ENCODE measurements around the gene DENND1A. TPM values are rescaled to one million over a fixed set of nuclear protein-coding genes. Genes with fewer than 3 reads are reported as not detected.
A peak's percentile ranks its signal among the peaks of the same experiment; 100 is the strongest.

DENND1A gene
- total and polyA plus RNA-seq, 4 donors = 7.9 to 22.0 (median 13.9) TPM

DNA sequence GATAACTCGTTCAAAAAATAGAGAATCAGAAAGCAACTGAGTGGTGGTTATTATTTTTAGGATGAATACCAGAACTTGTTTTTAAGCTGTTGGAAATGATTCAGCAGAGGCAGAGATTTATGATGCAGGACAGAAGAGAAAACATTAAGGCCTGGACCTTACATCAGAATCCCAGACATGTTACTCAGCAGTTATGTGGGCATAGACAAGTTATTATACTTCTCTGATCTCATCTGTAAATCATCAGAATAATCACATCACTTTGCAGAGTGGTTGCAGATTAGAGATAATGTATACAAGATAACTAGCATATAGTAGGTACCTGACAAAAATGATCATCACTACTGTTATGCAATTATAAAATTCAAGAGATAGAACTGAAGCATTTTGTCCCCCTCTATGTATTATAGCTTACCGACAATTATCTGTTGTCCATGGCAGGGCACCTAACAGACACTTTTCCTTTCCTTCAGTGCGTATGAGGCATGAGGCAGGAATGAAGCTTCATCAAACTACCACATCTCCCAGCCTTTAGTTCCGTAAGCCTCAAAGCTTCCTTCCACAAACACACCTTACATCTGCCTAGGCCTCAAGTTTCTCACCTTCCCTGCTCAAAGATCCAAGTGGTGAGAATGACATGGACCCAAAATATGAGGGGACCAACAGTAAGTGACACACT, 165.9 kb downstream of the DENND1A start (continued):
- TF ChIP-seq FOXA2 (IDR thresholded peaks at IDR 0.05) (no peak), JUND (IDR thresholded peaks at IDR 0.05) (no peak)

GRCh38 chr9:123761905-123762605, 167.9 kb downstream of the DENND1A start:
- TF ChIP-seq FOXA2 (IDR thresholded peaks at IDR 0.05) (no peak), HNF4G (IDR thresholded peaks at IDR 0.05) (peak; percentile 84), RAD21 (IDR thresholded peaks at IDR 0.05) (peak in 1 of 2 donors; percentile 36), YY1 (IDR thresholded peaks at IDR 0.05) (peak; percentile 72), SP1 (IDR thresholded peaks at IDR 0.05) (peak; percentile 80), JUND (IDR thresholded peaks at IDR 0.05) (no peak), HNF4A (conservative IDR thresholded peaks at IDR 0.05) (peak; percentile 94 to 95), RXRA (IDR thresholded peaks at IDR 0.05) (peak; percentile 58 to 72), FOXA1 (IDR thresholded peaks at IDR 0.05) (peak; percentile 9), EGR1 (IDR thresholded peaks at IDR 0.05; ENCODE audit: low read depth in 2 of 2) (no peak), MAX (IDR thresholded peaks at IDR 0.05) (peak; percentile 66)
- TF ChIP-seq, protein P1, sequence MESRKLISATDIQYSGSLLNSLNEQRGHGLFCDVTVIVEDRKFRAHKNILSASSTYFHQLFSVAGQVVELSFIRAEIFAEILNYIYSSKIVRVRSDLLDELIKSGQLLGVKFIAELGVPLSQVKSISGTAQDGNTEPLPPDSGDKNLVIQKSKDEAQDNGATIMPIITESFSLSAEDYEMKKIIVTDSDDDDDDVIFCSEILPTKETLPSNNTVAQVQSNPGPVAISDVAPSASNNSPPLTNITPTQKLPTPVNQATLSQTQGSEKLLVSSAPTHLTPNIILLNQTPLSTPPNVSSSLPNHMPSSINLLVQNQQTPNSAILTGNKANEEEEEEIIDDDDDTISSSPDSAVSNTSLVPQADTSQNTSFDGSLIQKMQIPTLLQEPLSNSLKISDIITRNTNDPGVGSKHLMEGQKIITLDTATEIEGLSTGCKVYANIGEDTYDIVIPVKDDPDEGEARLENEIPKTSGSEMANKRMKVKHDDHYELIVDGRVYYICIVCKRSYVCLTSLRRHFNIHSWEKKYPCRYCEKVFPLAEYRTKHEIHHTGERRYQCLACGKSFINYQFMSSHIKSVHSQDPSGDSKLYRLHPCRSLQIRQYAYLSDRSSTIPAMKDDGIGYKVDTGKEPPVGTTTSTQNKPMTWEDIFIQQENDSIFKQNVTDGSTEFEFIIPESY (IDR thresholded peaks at IDR 0.05) = peak; percentile 63
- TF ChIP-seq, protein P2, sequence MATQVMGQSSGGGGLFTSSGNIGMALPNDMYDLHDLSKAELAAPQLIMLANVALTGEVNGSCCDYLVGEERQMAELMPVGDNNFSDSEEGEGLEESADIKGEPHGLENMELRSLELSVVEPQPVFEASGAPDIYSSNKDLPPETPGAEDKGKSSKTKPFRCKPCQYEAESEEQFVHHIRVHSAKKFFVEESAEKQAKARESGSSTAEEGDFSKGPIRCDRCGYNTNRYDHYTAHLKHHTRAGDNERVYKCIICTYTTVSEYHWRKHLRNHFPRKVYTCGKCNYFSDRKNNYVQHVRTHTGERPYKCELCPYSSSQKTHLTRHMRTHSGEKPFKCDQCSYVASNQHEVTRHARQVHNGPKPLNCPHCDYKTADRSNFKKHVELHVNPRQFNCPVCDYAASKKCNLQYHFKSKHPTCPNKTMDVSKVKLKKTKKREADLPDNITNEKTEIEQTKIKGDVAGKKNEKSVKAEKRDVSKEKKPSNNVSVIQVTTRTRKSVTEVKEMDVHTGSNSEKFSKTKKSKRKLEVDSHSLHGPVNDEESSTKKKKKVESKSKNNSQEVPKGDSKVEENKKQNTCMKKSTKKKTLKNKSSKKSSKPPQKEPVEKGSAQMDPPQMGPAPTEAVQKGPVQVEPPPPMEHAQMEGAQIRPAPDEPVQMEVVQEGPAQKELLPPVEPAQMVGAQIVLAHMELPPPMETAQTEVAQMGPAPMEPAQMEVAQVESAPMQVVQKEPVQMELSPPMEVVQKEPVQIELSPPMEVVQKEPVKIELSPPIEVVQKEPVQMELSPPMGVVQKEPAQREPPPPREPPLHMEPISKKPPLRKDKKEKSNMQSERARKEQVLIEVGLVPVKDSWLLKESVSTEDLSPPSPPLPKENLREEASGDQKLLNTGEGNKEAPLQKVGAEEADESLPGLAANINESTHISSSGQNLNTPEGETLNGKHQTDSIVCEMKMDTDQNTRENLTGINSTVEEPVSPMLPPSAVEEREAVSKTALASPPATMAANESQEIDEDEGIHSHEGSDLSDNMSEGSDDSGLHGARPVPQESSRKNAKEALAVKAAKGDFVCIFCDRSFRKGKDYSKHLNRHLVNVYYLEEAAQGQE (IDR thresholded peaks at IDR 0.05) = peak; percentile 58
- Histone ChIP-seq H3K4me3 (ENCODE audit: low read depth in 1 of 3, low read length in 3 of 3) (peak overlapping the region in 1 of 3 donors; percentile 10), H3K36me3 (ENCODE audit: control insufficient read depth in 4 of 4, insufficient read depth in 3 of 4, low read depth in 1 of 4, low read length in 3 of 4) (peaks cover 0 to 5% (median 0%) of the 10 kb centered on the region in 4 donors), H3K9me3 (ENCODE audit: control insufficient read depth in 4 of 4, low read length in 3 of 4) (no peaks in the 10 kb centered on the region), H3K27me3 (ENCODE audit: control insufficient read depth in 4 of 4, insufficient read depth in 4 of 4, low read length in 3 of 4) (no peaks in the 10 kb centered on the region), H3K4me1 (ENCODE audit: control insufficient read depth in 4 of 4, insufficient read depth in 4 of 4, low read length in 3 of 4) (peaks cover 6 to 30% (median 25%) of the 10 kb centered on the region in 4 donors), H3K27ac (ENCODE audit: low read depth in 1 of 2, low read length in 2 of 2) (peak overlapping the region; percentile 60 to 72), H3K9ac (ENCODE audit: low read depth in 1 of 2, low read length in 2 of 2) (peak overlapping the region in 1 of 2 donors; percentile 72)
- DNase-seq (ENCODE audit: low spot score) = no peak
- 35% methylated on average over 4 of the region's 4 CpGs for WGBS

GRCh38 chr9:123757960-123758359, 172.0 kb downstream of the DENND1A start:
- Histone ChIP-seq H3K9ac (ENCODE audit: low read depth in 1 of 2, low read length in 2 of 2) (peak overlapping the region in 1 of 2 donors; percentile 63), H3K9me3 (ENCODE audit: control insufficient read depth in 4 of 4, low read length in 3 of 4) (no peaks in the 10 kb centered on the region), H3K27ac (ENCODE audit: low read depth in 1 of 2, low read length in 2 of 2) (peak overlapping the region in 1 of 2 donors; percentile 55), H3K4me3 (ENCODE audit: low read depth in 1 of 3, low read length in 3 of 3) (peak overlapping the region in 1 of 3 donors; percentile 14), H3K36me3 (ENCODE audit: control insufficient read depth in 4 of 4, insufficient read depth in 3 of 4, low read depth in 1 of 4, low read length in 3 of 4) (no peaks in the 10 kb centered on the region), H3K4me1 (ENCODE audit: control insufficient read depth in 4 of 4, insufficient read depth in 4 of 4, low read length in 3 of 4) (peaks cover 6 to 34% (median 26%) of the 10 kb centered on the region in 4 donors), H3K27me3 (ENCODE audit: control insufficient read depth in 4 of 4, insufficient read depth in 4 of 4, low read length in 3 of 4) (no peaks in the 10 kb centered on the region)
- DNase-seq (ENCODE audit: low spot score) = no peak
- whole genome bisulfite sequencing = 33% methylated on average over 3 of the region's 3 CpGs
- TF ChIP-seq HNF4G (IDR thresholded peaks at IDR 0.05) (peak; percentile 54), NR2F2 (IDR thresholded peaks at IDR 0.05) (no peak), JUND (IDR thresholded peaks at IDR 0.05) (peak in 1 of 2 donors; percentile 22), HNF4A (conservative IDR thresholded peaks at IDR 0.05) (peak; percentile 74 to 86), RAD21 (IDR thresholded peaks at IDR 0.05) (peak; percentile 37 to 61), YY1 (IDR thresholded peaks at IDR 0.05) (no peak), SP1 (IDR thresholded peaks at IDR 0.05) (peak; percentile 50), GABPA (IDR thresholded peaks at IDR 0.05 in 1 of 2, conservative IDR thresholded peaks at IDR 0.05 in 1 of 2) (peak in 1 of 2 donors; percentile 13), TAF1 (conservative IDR thresholded peaks at IDR 0.05) (no peak), RXRA (IDR thresholded peaks at IDR 0.05) (peak; percentile 89 to 90)
- TF ChIP-seq, protein P2 (IDR thresholded peaks at IDR 0.05) = peak; percentile 50
- TF ChIP-seq, protein P1 (IDR thresholded peaks at IDR 0.05) = peak; percentile 43
